Measurements from ENCODE around the gene CLCN2.

- TF ChIP-seq CTCF (conservative IDR thresholded peaks at IDR 0.05 in 1 of 2, IDR thresholded peaks at IDR 0.05 in 1 of 2; ENCODE audit: low read depth in 1 of 2, low read length in 2 of 2) (no peak), EZH2 (IDR thresholded peaks at IDR 0.05; ENCODE audit: low read length, missing control alignments) (no peak)
These were observed 45.9 kb downstream of the CLCN2 start for GRCh38 chr3:184315543-184315867.

Data from fibroblast of lung (primary cell).